GM19397 (cell line): ENCODE results near the gene RUVBL1.
A peak's percentile ranks its signal among the peaks of the same experiment; 100 is the strongest.

Experiments used
- ATAC-seq: cut with Tn5 transposase; IDR thresholded peaks from one replicate; pipeline ENCODE4 v1.9.1; 2021; ENCODE audit warnings: mild to moderate bottlenecking, moderate library complexity; ENCODE audit not compliant: unreplicated experiment

Gene RUVBL1

DNA sequence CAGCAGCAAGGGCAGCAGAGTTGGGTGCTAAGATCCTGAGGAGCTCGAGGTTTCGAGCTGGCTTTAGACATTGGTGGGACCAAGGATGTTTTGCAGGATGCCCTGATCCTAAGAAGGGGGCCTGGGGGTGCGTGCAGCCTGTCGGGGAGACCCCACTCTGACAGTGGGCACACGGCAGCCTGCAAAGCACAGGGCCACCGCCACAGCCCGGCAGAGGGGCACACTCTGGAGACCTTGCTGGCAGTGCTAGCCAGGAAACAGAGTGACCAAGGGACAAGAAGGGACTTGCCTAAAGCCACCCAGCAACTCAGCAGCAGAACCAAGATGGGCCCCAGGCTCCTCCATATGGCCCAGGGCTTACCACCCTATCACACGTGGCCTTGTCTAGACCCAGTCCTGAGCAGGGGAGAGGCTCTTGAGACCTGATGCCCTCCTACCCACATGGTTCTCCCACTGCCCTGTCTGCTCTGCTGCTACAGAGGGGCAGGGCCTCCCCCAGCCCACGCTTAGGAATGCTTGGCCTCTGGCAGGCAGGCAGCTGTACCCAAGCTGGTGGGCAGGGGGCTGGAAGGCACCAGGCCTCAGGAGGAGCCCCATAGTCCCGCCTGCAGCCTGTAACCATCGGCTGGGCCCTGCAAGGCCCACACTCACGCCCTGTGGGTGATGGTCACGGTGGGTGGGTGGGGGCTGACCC is 52.6 kb downstream of the RUVBL1 start:
- ATAC-seq = no peak

DNA sequence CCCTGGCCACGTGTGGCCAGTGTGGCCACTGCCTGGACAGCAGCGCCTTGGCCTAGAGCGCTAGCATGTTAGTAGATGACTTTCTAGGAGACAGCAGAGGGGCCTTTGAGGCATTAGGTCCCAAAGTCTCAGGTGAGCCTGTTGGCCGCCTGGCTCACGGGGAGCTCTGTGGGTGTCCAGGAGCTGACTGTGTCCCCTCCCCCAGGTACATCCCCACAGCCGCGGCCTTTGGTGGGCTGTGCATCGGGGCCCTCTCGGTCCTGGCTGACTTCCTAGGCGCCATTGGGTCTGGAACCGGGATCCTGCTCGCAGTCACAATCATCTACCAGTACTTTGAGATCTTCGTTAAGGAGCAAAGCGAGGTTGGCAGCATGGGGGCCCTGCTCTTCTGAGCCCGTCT is 54.3 kb downstream of the RUVBL1 start:
- no peak for ATAC-seq

DNA sequence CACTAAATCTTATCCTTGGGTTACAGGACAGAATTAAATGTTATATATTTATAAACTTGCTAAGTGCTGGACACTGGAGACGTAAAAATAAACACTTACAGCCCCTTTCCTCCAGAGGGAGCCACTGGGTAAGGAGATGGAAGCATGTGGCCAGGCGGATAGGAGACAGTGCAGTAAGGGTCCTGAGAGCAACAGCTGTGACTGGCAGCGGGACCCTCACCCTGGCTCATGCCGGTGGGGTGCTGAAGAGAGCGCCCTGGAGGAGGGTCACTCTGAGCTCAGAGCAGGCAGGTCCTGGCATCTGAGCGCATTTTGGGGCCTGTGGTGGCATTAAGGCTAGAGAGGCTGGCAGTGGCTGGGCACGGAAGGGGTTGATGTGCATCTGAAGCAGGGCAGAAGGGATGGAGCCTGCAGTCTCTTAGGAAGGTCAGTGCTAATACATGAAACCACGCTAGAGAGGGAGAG is 55.4 kb downstream of the RUVBL1 start:
- no peak for ATAC-seq

DNA sequence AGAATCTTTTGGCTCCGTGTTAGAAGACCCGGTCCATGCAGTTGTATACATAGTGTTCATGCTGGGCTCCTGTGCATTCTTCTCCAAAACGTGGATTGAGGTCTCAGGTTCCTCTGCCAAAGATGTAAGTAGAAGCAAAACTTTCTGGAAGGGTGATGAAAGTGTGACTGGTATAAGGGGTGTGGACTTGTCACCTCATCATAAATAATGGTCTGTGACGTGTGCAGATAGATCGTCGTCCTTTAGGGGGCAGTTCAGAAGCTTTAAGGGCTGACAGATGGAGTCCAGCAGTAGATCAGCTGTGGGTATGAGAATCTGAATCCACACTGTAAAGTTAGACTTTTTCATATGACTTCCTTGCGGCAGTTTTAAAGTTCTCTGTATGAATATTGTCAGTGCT is 56.1 kb downstream of the RUVBL1 start:
- no peak for ATAC-seq

DNA sequence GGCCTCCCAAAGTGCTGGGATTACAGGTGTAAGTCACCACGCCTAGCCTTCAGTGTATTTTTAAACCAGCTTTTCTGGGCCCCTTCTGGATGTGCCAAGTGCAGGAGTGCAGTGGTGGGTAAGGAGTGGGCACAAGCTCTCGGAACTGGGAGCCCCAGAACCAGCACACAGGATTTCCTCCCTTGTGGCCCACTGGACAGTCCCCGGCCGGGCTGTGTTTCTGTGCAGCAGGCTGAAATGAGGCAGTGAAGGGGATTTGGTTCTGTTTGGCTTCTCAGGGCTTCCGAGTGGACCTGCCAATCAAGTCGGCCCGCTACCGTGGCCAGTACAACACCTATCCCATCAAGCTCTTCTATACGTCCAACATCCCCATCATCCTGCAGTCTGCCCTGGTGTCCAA is 56.9 kb downstream of the RUVBL1 start:
- no peak for ATAC-seq

DNA sequence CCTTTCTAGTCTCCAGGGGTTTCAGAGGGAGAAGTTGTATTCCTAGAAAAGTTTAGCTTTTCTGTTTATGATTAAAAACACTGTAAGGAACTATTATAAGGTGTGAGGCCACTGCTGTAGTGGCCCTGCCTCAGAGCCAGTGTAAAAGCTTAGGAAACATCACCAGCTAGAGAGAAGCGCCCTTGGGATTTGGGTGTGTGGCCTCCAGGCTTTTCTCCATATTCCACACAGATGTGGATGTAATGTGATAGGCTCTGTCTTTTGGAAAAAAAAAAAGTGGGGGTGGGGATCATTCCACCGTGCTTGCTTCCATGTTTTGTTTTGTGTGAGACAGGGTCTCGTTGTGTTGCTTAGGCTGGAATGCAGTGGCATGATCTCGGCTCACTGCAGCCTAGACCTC is 57.5 kb downstream of the RUVBL1 start:
- ATAC-seq = no peak

DNA sequence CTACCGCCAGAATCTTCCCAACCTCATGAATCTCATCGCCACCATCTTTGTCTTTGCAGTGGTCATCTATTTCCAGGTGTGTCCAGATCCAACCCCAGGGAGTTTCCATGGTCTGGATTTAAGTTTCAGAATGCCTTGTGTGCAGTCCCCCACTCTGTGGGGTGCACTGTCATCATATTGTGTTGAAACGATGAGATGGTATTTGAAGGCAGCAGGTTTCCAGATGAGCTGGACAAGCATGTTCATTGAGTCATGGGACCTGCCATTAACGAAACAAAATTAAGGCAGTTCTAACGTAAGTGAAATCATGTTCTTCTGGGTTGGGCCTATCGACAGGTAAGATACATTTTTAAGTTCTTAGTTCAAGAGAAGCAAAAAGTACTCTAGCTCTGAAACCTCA is 58.6 kb downstream of the RUVBL1 start:
- ATAC-seq = no peak

DNA sequence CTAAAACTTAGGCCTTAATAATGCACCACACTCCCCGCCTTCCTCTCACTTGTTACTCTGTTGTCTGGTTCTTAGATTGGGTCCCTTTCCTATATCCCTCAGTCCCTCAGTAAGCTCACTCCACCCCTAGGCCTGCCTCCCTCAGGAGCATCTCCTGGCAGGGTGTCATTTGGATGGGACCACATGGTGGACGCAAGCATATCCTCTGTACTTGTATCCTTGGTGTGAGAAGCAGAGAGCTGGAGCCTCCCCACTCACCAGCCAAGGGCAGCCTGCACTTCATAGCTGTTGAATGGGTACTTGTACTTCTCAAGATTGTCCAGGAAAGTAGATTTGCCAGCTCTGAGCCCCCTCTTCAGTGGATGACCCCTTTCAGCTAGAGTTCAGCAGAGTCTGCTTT is 59.7 kb downstream of the RUVBL1 start:
- ATAC-seq = no peak

DNA sequence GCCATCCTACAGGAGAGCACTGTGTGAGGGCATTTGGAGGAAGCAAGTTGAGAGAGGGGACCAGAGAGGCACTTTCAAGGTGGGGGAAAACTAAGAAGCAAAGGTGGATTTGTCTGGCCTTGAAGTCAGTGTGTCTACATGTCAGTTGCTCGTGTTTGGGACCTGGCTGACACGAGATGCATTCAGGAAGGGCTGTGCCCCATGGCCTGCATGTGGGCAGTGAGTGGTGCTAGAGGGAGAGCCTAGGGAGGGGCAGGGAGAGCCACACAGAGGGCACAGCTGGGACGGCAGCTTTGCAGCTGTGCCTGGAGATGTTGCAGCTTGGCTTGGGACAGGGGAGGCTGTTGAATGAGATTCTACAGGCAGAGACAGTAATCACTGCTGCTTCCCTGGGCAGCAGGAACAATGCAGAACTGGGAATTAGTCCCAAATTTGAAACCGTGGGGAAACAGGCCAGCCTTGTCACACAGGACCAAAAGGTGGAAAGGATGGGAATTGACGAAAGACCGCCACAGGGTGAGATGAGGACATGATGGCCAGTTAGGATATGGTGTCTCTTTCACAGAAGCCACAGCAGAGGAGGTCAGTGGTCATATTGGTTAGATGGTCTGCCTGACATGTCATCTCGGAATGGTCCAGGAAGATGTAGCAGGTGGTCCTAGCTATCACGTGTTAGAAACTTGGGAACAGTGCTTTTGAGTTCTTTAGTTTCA is 61.4 kb downstream of the RUVBL1 start:
- no peak for ATAC-seq

DNA sequence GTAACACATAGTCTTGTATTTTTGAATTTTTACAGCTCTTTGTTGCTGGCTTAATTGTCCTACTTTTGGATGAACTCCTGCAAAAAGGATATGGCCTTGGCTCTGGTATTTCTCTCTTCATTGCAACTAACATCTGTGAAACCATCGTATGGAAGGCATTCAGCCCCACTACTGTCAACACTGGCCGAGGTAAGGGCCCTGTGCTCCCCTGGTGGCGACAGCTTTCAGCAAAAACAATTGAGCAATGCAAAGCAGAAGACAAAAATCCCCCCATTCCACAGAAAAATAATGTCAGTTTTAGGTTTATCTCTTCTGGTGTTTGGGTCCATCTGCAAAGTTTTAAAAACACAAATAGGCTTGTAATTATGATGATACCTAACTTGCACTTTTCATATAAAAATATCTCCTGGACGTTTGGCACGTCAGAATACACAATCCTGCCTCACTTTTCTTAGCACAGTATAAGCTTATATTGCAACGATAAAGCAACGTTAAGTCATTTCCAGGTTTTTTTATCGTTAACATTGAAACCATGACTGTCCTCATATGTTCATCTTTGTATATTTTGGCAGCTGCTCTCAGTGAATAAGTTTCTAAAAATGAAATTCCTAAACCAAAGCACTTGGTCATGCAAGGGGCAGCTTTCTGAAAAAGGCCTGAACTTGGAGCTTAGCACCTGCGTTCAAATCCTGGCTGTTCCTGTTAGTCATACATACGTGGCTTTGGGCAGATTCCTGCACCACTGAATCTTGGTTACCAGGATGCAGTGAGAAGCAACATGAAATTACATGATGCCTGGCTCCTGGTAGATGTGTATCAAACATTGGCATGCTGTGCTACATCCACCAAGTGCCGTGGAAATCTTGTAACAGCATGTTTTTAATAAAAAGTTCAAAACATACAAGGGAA is 62.9 kb downstream of the RUVBL1 start:
- no peak for ATAC-seq

DNA sequence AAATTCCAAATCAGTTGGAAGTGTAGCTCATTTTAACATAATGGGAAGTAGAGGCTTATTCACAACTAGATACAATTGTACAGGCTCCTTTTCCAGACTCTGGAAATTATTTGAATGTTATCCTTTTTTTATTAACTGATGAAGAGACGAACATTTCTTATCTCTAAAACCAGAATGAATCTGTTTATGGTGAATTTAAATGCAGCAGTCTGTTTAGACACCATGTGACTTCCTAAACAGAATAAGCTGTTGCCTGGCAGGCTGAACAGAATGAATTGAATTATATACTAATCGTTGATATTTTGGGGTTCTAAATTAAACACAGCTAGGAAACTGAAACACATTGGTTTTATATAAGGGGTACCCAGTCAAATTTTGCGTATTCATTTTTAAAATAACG is 67.4 kb downstream of the RUVBL1 start:
- ATAC-seq = no peak

DNA sequence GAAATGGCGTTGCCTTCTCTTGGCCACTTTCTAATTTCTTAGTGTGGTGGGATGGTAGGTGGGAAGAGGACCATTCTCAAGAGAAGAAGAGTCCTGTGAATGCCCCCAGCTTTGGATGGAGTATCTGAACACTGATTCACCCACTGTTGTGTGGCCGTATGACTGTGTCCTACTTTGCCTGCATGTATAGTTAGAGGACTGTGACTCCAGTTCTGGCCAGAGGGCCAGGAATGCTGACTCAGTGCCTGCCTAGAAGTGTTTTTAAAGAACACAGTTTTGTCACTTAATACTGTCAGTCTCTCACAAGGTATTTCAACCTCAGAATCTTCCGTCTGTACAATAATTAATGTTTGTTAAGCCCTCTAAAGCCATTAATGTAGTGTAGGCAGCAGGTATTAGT is 69.2 kb downstream of the RUVBL1 start:
- no peak for ATAC-seq

DNA sequence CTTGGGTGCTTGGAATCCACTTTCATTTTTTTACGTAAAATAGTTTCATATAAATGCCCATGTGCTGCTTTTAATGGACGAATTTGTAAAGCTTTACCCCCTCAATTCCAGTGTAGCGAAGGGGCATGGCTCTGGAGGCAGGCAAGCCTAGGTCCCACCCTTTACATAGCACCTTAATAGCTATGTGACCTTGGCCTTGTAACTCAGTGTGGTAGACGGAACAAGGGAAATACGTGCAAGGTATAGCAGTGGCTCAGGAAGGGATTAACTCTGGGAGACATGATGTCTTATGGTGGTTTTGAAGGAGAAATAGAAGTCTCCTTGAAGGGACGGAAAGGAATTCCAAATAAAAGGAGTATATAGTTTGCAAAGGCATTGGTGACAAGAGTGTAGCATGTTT is 70.0 kb downstream of the RUVBL1 start:
- no peak for ATAC-seq

DNA sequence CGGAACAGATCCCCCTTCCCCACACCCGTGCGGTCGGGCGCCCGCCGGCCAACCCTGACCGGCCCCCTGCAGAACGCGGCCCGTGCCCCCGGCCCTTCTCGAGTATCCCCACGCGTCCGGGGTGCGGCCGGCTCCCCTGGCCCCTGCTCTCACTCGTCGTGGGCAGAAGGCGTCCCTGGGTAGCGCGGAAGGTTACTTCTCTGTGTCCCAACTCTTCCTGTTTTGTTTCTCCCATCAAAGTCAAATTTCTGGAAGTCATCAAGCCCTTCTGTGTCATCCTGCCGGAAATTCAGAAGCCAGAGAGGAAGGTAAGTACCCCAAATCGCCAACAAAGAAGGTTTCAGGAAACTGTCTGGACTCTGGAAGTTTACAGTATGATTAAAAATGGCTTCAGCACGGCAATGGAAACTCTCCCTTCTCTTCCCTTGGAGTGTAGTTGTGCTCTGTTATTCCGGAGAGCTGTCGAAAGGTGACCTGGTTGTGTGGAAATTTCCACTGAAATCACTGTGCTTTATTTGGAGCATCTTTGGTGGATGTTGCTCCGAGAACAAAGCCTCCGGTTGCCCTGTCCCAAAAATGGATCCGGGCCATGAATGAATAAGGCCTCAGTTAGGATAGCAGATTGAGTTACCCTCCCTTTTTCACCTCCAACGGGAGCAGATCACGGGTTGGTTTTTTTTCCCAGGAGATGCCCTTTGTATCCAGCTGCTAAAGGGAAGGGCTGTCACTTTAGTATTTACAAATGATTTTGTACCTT is 70.8 kb downstream of the RUVBL1 start:
- ATAC-seq = no peak

DNA sequence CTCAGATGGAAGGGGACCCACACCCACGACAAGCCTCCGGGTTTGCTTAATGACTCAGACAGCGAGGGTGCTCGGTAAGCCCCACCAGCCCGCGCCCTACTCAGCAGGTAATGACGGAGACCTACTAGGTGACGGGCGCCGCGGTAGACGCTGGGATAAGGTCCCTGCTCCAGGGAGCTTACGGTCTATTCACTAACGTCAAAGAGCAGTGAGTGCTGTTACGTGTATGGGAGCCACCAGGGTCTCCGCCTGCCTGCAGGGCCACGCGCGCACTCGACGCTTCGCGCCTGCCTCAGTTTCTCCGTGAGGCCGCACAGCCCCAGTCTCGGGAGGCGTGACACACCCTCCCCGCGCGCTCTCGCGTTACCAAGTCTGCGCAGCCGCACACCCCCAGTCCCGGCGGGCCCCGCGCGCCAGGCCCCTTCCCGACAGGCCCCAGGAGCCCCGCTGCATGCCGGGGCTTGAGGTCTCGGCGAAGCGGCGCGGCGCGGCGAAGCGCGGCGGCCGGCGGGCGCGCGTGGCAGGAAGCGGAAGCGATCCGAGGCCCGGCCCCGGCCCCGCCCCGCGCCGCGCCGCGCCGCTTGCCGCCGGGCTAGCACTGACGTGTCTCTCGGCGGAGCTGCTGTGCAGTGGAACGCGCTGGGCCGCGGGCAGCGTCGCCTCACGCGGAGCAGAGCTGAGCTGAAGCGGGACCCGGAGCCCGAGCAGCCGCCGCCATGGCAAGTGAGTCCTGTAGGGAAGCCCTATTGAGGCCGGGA is 71.6 kb downstream of the RUVBL1 start, which contains the start of gene SEC61A1:
Gene SEC61A1 (plus strand): TSS at position 601 of the 758 bp plus-strand sequence. CDS start 116 bp downstream, at position 717.
- peak; percentile 96 for ATAC-seq

DNA sequence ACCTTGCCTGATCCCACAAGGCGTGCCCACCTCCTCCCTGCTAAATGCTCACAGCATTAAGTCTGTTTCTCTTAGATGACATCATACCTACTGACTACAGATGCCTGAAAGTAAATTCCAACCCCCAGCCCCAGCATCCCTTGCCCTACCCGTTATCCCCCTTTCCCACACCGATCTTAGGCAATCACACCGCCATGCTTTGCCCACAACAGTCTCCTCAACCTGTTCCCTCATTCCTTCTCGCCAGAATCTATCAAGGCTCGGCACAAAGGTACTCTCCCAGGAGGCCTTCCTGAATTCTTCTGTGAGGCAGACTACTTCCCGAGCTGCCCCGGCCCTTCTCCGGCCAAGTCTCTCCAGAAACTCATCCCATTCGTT is 72.2 kb downstream of the RUVBL1 start:
- ATAC-seq = no peak

DNA sequence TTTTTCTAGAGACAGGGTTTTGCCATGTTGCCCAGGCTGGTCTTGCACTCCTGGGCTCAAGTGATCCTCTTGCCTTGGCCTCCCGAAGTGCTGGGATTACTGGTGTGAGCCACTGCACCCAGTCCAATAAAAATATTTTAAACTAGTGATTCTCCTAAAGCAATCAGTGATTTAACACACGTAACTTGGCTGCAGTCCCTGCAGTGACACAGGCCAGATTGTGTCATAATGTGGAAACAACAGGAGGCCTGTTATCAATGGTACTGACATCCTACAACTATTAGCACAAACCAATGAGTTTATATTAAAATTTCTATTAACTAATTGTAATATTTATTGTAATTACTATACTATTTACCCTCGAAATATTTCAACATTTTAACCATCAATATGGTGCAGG is 73.0 kb downstream of the RUVBL1 start:
- no peak for ATAC-seq

DNA sequence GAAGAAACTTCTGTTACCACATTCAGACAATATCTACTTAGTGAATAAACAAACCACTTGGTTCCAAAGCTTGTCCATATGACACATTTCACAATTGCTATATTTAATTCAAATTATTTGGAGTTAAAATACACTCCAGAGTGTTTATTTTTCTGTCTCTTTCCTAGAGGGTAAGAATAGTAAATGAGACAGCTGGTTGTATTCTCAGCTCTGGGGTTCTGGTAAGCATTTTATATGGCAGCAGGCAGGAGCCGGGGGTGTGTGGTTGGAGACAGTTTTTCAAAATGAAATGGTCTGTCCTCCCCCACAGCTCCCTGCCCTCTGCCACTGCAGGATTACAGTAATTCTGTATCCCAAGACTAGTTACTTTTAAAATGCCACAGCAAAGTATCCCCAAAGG is 82.3 kb downstream of the RUVBL1 start:
- no peak for ATAC-seq

DNA sequence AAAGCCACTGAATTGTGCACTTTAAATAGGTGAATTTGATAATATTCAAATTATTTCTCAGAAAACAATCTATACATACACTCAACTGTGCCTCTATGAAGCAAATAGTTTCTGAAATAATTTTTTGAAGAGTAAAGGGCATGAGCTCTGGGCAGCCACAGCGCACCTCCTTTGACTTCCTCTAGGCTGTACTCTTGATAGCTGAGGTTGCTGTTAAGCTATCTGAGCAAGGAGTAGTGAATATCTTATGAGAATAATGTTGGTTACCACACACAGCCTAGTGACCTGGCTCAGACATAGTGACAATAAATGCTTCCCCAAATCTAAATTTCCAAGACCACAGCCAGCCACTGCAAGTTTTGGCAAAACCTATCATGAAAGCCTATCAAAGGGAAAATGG is 83.0 kb downstream of the RUVBL1 start:
- no peak for ATAC-seq

DNA sequence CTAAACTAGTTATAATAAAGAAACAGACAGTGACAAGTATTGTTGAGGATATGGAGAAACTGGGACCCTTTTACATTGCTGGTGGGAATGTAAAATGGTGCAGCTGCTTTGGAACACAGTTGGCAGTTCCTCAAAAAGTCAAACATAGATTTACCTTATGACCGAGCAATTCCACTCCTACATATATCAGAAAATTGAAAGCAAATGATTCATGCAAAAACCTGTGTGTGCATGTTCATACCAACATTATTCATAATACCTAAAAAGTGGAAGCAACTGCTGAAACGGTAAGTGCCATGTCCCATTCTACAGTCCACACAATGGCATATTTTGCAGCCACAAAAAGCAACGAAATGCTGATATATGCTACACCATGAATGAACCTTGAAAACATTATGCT is 83.6 kb downstream of the RUVBL1 start:
- ATAC-seq = no peak
